ENCODE data around the gene KLC1.
A peak's percentile ranks its signal among the peaks of the same experiment; 100 is the strongest.

KLC1 gene

GRCh38 chr14:103706551-103707328 lies 77.7 kb downstream of the KLC1 start:
- no peak for DNase-seq

DNA sequence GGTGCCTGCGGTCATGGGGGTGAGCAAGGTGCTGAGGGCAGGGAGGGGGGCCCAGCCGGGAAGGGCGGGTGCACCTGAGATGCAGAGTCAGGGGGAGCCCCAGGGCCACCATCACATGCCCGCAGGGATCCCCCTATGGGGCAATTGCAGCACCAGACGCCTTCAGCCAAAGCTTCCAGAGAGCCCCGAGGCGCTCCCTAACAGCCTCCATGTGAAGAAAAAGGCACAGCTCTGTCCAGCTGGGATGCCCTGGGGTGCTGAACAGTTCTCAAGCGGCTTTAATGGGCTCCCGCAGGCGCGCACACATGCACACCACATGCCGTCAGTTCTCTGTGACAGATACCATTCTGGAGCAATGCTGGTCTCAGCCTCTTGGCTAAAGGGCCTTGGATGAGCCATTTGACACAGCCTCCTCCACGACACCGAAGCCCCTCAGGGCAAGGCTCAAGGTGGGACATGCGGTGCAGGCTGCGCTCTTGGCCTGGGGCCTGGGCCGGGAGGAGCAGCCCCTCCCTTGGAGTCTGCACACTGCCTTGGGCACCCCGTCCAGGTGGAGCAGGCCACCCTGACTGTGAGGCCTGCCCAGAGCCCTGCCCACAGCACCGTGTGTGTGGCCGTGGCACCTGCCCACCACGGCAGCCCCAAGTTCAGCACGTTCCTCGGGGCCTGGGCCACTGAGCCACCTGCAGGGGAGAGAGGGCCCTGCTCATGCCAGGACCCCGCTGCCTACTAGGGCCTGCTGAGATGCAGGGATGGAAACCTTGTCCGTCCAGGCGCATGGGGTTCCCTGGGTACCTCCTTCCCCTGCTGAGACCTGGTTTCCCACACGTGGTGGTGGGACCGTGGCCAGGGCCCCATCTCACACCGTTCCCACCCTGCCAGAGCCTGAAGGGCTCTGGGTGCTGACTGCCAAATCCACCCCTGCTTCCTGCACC lies 78.6 kb downstream of the KLC1 start:
- DNase-seq: no peak

GRCh38 chr14:103708750-103709187 lies 79.8 kb downstream of the KLC1 start:
- no peak for DNase-seq

GRCh38 chr14:103709814-103710213 lies 80.8 kb downstream of the KLC1 start:
- no peak for DNase-seq

- DNase-seq: no peak
These were observed 81.9 kb downstream of the KLC1 start for GRCh38 chr14:103710771-103711377.

GRCh38 chr14:103711516-103712431 lies 82.8 kb downstream of the KLC1 start:
- DNase-seq: no peak

- no peak for DNase-seq
These were observed 83.7 kb downstream of the KLC1 start for GRCh38 chr14:103712633-103713247.

GRCh38 chr14:103713304-103714062 lies 84.5 kb downstream of the KLC1 start:
- DNase-seq: no peak

DNA sequence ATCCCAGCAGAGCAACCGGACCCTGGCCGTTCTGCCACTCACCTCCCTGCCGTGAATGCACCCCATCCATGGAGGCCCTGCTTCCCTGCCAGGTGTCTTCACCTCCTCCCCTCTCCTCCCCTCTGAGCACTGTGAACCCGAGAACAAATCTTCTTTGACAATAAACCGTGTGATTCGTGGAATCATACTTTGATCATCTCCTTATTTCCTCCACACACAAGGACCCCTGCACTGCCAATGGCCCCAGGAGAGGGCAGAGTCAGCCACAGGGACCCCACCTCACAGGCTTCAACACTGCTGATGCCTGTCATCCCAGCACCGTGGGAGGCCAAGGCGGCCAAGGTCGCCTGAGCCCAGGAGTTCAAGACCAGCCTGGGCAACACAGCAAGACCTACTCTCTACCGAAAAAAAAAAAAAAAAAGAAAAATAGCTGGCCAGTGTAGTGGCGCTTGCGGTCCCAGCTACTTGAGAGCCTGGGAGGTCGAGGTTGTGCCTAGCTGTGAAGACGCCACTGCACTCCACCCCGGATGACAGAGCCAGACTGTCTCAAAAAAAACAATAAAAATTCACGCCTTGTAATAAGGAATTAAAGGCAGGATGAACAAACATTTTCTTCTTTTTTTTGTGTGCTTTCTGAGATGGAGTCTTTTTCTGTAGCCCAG lies 85.2 kb downstream of the KLC1 start:
- no peak for DNase-seq

DNA sequence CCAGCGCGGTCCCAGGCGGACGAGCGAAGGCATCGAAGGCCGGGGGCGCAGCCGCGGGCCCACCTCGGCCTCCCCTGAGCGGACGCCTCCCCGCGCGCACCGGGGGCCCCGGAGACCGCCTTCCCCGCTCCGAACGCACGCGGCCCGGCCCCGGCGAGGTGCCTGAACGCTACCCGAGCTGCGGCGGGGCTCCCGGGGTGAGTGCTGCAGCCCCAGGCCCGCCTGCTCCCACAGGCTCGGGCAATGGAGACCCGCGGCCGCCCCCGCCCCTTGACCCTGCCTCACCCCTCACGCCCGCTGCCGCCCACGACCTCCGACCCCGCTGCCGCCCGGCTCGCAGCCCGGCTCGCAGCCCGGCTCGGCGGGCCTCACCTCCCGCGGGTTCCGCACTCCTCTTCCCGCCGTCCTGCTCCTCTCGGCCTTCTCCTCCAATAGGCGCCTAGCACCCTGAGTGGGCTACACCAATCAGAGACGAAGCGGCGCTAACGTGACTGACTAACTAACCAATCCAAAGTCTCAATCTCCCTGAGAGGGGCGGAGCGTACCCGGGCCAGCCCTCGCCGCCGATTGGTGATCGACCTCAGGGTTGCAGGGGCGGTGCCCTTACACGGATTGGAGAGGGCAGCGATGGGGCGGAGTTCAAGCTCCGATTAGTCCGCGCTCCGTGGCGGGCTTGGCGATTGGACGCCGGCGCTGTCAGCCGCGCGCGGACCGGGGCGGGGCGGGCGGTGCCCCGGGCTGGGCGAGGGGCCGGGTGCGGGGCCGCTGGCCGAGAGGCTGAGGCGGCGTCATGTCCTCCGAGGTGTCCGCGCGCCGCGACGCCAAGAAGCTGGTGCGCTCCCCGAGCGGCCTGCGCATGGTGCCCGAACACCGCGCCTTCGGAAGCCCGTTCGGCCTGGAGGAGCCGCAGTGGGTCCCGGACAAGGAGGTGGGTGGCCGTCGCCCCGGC lies 86.3 kb downstream of the KLC1 start, which contains the start of the genes XRCC3 and ZFYVE21:
Gene XRCC3, minus strand, starts transcription at position 400 of the 949 bp plus-strand sequence. CDS start 4,364 bp downstream, outside the sequence.
Gene ZFYVE21, plus strand, starts transcription at position 759 of the 949 bp plus-strand sequence. Its CDS starts 32 bp downstream, at position 791.
- DNase-seq: peak; percentile 100

DNA sequence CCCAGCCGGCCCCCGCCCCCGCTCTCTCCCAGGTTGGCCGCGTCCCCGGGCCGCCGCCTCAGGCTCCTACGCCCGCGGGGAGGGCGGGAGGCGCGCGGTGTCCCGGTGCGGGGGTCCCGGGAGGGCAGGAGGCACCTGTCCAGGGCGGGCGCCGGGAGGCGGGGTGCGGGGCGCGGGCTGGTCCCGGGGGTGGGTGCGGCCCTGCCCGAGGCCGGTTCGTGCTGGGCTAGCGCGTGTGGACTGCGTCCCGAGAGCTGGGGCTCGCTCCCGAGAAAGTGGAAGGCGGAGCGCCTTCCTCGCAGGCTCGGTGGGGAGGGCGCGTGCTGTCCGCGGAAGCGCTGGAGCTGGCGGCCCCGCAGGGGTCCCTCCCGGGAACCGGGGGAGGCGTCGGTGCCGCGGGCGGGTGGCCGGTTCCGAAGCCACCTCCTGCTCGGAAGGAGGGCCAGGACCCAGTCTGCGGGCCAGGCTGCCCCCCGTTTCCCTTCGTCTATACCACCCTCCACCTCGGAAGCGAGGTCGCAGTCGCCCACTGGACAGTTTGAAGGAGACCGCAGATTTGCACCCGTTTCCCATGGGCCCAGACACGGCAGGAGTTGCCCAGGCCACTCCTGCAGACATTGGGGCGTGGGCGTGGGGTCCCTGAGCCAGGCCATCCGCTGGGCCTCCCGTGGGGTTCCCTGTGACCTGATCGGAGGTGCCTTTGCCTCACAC lies 87.2 kb downstream of the KLC1 start:
- DNase-seq: peak; percentile 16 to 18

- DNase-seq: no peak
These were observed 87.9 kb downstream of the KLC1 start for GRCh38 chr14:103716899-103717411.

- DNase-seq: no peak
These were observed 89.6 kb downstream of the KLC1 start for GRCh38 chr14:103718572-103718971.

GRCh38 chr14:103719751-103720150 lies 90.7 kb downstream of the KLC1 start:
- DNase-seq: no peak

DNA sequence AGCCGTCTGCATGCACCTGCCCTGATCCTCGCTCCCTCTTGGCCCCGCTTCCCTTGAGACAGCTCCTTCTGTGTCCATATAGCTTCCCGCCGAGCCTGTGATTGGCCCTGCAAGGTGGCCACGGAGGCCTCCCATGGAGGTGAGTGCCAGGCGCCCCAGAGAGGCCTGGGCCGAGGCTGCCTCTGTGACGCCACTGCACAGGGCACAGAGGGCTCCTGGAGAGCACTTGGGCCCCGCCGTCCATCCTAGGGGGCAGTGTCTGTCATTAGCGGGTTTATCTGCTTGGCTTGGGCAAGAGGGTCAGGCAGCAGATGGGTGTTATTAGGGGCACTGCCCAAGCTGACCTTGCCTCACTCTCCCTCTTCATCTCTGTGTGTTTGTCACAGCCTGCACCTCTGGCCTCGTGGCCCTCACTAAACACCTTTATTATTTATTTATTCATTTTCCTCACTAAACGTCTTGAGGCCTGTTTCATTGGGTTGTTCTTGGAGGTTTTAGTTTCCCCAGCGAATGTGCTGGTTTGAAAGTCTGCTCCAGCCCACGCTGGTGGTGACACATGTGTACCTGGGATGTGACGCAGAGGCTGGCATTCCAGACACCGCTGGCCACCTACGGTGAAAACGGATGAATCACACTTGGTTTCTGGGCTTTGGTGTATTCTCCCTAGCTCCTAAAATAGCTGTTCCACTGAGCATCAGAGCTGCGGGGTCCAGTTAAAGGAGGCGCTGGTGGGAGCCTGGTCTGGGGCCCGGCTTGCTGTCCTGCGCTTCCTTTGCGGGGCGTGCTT lies 92.5 kb downstream of the KLC1 start:
- peak; percentile 16 to 24 for DNase-seq

DNA sequence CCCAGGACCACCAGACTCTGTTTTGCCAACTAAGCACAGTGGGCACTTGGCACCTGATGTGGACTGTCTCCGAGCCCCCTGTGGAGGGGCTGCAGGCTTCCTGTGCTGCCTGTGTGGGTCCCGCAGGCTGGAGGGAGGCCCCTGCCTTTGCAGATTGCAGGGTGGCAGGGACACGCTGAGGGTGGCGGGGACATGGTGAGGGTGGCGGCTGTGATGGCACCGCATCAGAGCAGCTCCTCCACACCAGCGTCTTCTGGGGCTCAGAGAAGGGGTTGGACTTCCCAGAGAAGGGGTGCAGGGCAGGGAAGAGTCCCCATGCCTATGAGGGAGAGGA lies 94.7 kb downstream of the KLC1 start:
- DNase-seq: no peak

DNA sequence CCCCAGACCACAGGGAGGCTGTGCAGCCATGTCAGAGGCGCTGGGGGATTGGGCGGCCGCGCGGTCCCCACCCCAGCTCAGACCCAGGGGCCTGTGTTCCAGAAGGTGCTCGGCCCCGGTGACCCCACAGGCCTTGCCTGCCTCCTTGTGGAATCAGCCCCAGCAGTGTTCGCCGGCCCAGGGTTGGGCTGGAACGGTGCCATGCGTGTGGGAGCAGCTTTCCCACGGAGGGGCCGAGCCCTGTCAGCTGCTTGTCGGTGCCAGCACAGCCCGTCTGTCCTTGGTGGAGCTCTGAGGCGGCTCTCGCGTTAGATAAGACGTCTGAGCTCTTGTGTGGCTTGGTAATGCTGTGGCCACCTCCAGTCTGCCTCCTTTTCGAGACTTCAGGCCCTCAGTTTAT lies 95.1 kb downstream of the KLC1 start:
- DNase-seq: no peak

Measured in activated CD4-positive, alpha-beta T cell treated with anti-CD3 and anti-CD28 coated beads for 4 hours (primary cell).